SK-N-SH (cell line): ENCODE measurements around the gene TELO2.

Source experiments
- ELF1 ChIP-seq: IDR thresholded peaks from 2 replicates; pipeline ENCODE4 v1.4.0; 2012
- TF ChIP-seq, protein P1 (sequence below): fragments of 200-600 bp; sonication (generic); IDR thresholded peaks from 2 replicates; pipeline ENCODE4 v1.6.1; 2017; ENCODE audit warnings: antibody characterized with exemption, mild to moderate bottlenecking, moderate library complexity
- TF ChIP-seq, protein P2 (sequence below): IDR thresholded peaks from 2 replicates; pipeline ENCODE4 v1.4.0; 2012; ENCODE audit warnings: low read depth

DNA sequence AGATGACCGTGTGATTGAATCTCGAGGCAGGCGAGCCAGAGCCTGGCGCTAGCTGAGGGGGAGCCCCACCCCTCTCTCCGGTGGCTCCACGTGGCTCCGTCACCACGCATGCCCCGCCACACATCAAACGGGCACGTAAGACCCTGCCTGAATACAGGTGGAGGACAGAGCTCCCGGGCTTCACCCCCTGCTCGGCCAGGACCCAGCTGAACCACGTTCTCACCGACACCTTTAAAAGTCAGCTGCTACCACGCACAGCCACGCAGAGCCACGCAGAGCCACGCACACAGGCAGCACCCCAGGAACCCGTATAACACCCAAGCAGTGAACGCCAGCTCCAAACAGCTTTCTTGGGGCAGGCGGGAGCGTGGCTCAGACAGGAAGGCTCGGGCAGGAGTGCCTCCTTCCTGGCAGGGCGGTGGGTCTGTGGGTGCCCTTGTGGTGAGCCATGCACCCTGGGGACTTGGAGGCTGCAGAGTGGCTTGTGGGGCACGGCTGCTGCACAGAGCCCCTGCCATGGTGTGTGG lies 44.7 kb downstream of the TELO2 start:
- TF ChIP-seq ELF1 = no peak
- TF ChIP-seq, protein P1, sequence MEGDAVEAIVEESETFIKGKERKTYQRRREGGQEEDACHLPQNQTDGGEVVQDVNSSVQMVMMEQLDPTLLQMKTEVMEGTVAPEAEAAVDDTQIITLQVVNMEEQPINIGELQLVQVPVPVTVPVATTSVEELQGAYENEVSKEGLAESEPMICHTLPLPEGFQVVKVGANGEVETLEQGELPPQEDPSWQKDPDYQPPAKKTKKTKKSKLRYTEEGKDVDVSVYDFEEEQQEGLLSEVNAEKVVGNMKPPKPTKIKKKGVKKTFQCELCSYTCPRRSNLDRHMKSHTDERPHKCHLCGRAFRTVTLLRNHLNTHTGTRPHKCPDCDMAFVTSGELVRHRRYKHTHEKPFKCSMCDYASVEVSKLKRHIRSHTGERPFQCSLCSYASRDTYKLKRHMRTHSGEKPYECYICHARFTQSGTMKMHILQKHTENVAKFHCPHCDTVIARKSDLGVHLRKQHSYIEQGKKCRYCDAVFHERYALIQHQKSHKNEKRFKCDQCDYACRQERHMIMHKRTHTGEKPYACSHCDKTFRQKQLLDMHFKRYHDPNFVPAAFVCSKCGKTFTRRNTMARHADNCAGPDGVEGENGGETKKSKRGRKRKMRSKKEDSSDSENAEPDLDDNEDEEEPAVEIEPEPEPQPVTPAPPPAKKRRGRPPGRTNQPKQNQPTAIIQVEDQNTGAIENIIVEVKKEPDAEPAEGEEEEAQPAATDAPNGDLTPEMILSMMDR = no peak
- TF ChIP-seq, protein P2, sequence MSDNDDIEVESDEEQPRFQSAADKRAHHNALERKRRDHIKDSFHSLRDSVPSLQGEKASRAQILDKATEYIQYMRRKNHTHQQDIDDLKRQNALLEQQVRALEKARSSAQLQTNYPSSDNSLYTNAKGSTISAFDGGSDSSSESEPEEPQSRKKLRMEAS = no peak
